Ishikawa (cell line): ENCODE results near the gene PMAIP1.

Source experiments
- CREB1 ChIP-seq: IDR thresholded peaks from 2 replicates; pipeline ENCODE4 v1.6.1; 2012; ENCODE audit warnings: low read depth
- EGR1 ChIP-seq: IDR thresholded peaks from 2 replicates; pipeline ENCODE4 v1.6.1; 2012
- EP300 ChIP-seq: IDR thresholded peaks from 2 replicates; pipeline ENCODE4 v1.6.1; 2012; ENCODE audit warnings: borderline replicate concordance
- MAX ChIP-seq: IDR thresholded peaks from 2 replicates; pipeline ENCODE4 v1.6.1; 2012
- NFIC ChIP-seq: IDR thresholded peaks from 2 replicates; pipeline ENCODE4 v1.6.1; 2012
- RAD21 ChIP-seq: IDR thresholded peaks from 2 replicates; pipeline ENCODE4 v1.6.1; 2012; ENCODE audit warnings: low read depth
- REST ChIP-seq: IDR thresholded peaks from 2 replicates; pipeline ENCODE4 v1.6.1; 2012; ENCODE audit warnings: low read depth, mild to moderate bottlenecking
- TAF1 ChIP-seq: IDR thresholded peaks from 2 replicates; pipeline ENCODE4 v1.6.1; 2012; ENCODE audit warnings: low read depth, mild to moderate bottlenecking
- TCF12 ChIP-seq: IDR thresholded peaks from 2 replicates; pipeline ENCODE4 v1.6.1; 2012; ENCODE audit warnings: low read depth
- TEAD4 ChIP-seq: IDR thresholded peaks from 2 replicates; pipeline ENCODE4 v1.6.1; 2012
- USF1 ChIP-seq: IDR thresholded peaks from 2 replicates; pipeline ENCODE4 v1.6.1; 2012
- YY1 ChIP-seq: IDR thresholded peaks from 2 replicates; pipeline ENCODE4 v1.6.1; 2012; ENCODE audit warnings: low read depth
- ZBTB7A ChIP-seq: IDR thresholded peaks from 2 replicates; pipeline ENCODE4 v1.6.1; 2012; ENCODE audit warnings: low read depth

GRCh38 chr18:59897321-59897954, 2.4 kb upstream of the PMAIP1 start:
- TF ChIP-seq NFIC (no peak), REST (no peak), RAD21 (no peak), TCF12 (no peak), MAX (no peak), CREB1 (no peak), EP300 (no peak), YY1 (no peak), TEAD4 (no peak), EGR1 (no peak), TAF1 (no peak), USF1 (no peak), ZBTB7A (no peak)
